ENCODE results near the gene BLNK.

GRCh38 chr10:96216775-96217174 is 54.6 kb downstream of the BLNK start:
- TF ChIP-seq USF2 (IDR thresholded peaks at IDR 0.05; ENCODE audit: low read depth, low read length) (no peak), USF2 (CRISPR knock-in tag; IDR thresholded peaks at IDR 0.05; ENCODE audit: borderline replicate concordance) (no peak), LCORL (IDR thresholded peaks at IDR 0.05) (no peak), LCORL (CRISPR knock-in tag; IDR thresholded peaks at IDR 0.05) (no peak), CCDC6 (CRISPR knock-in tag; IDR thresholded peaks at IDR 0.05) (no peak), CTCF (CRISPR knock-in tag; IDR thresholded peaks at IDR 0.05) (no peak), MYC (CRISPR knock-in tag; IDR thresholded peaks at IDR 0.05; ENCODE audit: borderline replicate concordance) (no peak), ZNF841 (CRISPR knock-in tag; IDR thresholded peaks at IDR 0.05; ENCODE audit: borderline replicate concordance) (no peak), PATZ1 (CRISPR knock-in tag; IDR thresholded peaks at IDR 0.05) (no peak), ZNF253 (CRISPR knock-in tag; IDR thresholded peaks at IDR 0.05; ENCODE audit: borderline replicate concordance) (no peak), ZNF138 (CRISPR knock-in tag; IDR thresholded peaks at IDR 0.05; ENCODE audit: low read depth) (no peak), REST (IDR thresholded peaks at IDR 0.05; ENCODE audit: borderline replicate concordance in 1 of 2, low read depth in 1 of 2, low read length in 2 of 2) (no peak), ZFX (CRISPR knock-in tag; IDR thresholded peaks at IDR 0.05; ENCODE audit: low read depth) (no peak), EP300 (IDR thresholded peaks at IDR 0.05; ENCODE audit: low read depth in 2 of 2, low read length in 2 of 2) (no peak), EP300 (CRISPR knock-in tag; IDR thresholded peaks at IDR 0.05; ENCODE audit: borderline replicate concordance) (no peak), SUZ12 (IDR thresholded peaks at IDR 0.05; ENCODE audit: low read depth, low read length) (no peak), ZBED4 (CRISPR knock-in tag; IDR thresholded peaks at IDR 0.05; ENCODE audit: borderline replicate concordance) (no peak)
